Mesothelial cell of epicardium (in vitro differentiated cells): ENCODE data around the gene STX1A. TPM values are rescaled to one million over a fixed set of nuclear protein-coding genes. Genes with fewer than 3 reads are reported as not detected.

Experiments used
- DNase-seq, 2 experiments: peaks; one replicate each; pipeline ENCODE4 v3.0.0; 2021; ENCODE audit warnings: low spot score in 2 of 2; ENCODE audit not compliant: unreplicated experiment in 2 of 2
- H3K27ac Mint-ChIP-seq: 2 replicates; pipeline ENCODE4 v1.8.0; 2021; ENCODE audit warnings: mixed read lengths
- H3K27me3 Mint-ChIP-seq: 2 replicates; pipeline ENCODE4 v1.8.0; 2021; ENCODE audit warnings: low read depth, mixed read lengths
- H3K36me3 Mint-ChIP-seq: 2 replicates; pipeline ENCODE4 v1.8.0; 2021; ENCODE audit warnings: mixed read lengths
- H3K4me1 Mint-ChIP-seq: 2 replicates; pipeline ENCODE4 v1.8.0; 2021; ENCODE audit warnings: mixed read lengths
- H3K4me3 Mint-ChIP-seq: 2 replicates; pipeline ENCODE4 v1.8.0; 2021; ENCODE audit warnings: mild to moderate bottlenecking, moderate library complexity, mixed read lengths
- H3K9me3 Mint-ChIP-seq: 2 replicates; pipeline ENCODE4 v1.8.0; 2021; ENCODE audit warnings: mixed read lengths
- CTCF ChIP-seq: fragments of 200-600 bp; sonication (generic); IDR thresholded peaks from one replicate; pipeline ENCODE4 v1.5.0; 2021; ENCODE audit warnings: antibody characterized with exemption; ENCODE audit not compliant: unreplicated experiment
- total RNA-seq: library from RNA; stranded (reverse); gene quantifications from 3 replicates; pipeline ENCODE4 v1.2.1, GENCODE V29; 2021

The STX1A gene
- total RNA-seq, 1 donor from 2014 or later: 15.5 TPM

DNA sequence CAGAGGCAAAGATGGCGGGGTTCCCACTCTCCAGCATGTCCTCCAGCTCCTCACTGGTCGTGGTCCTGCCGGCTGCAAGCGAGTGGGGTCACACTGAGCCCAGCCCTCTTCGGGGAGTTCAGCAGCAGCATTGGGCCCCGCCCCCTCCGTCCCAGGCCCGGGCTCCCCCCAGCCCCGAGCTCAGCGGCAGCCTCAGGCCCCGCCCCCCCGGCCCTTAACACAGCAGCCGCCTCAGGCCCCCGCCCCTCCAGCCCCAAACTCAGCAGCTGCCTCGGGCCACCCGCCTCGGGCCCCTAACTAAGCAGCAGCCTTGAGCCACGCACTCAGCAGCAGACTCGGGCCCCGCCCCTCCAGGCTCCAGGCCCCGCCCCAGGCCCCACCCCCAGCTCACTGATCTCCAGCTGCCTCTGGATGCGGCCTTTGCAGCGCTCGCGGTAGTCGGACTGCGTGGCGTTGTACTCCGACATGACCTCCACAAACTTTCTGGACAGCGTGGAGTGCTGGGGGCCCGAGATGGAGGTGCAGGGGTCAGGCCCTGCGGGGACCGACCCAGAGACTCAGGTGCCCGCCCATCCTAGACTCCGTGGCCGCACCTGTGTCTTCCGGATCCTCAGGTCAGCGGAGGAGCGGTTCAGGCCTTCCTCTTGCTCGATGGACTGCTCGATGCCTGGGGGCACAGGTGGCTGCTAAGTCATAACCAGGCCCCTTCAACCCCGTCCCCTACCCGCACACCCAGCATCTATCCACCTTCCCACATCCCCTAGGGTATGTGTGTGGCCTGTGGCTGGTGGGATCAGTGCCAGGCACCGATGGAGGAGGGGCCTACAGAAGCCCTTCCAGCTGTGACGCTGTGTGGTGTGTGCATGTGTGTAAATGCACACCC is 15.5 kb downstream of the STX1A start:
- H3K27ac Mint-ChIP-seq: no peak overlapping the region
- no peak overlapping the region for H3K4me3 Mint-ChIP-seq
- peak in 1 of 2 experiments; percentile 55 for DNase-seq
- no peaks in the 10 kb centered on the region for H3K9me3 Mint-ChIP-seq
- no peaks in the 10 kb centered on the region for H3K27me3 Mint-ChIP-seq
- no peaks in the 10 kb centered on the region for H3K4me1 Mint-ChIP-seq
- H3K36me3 Mint-ChIP-seq: peaks cover 11% of the 10 kb centered on the region
- no peak for TF ChIP-seq CTCF

GRCh38 chr7:73703225-73703624 is 16.2 kb downstream of the STX1A start:
- H3K27ac Mint-ChIP-seq: no peak overlapping the region
- no peak for TF ChIP-seq CTCF
- H3K36me3 Mint-ChIP-seq: peaks cover 16% of the 10 kb centered on the region
- no peak for DNase-seq
- H3K4me1 Mint-ChIP-seq: no peaks in the 10 kb centered on the region
- H3K27me3 Mint-ChIP-seq: no peaks in the 10 kb centered on the region
- no peak overlapping the region for H3K4me3 Mint-ChIP-seq
- no peaks in the 10 kb centered on the region for H3K9me3 Mint-ChIP-seq

- Mint-ChIP-seq H3K4me3 (no peak overlapping the region), H3K36me3 (peaks cover 16% of the 10 kb centered on the region), H3K27me3 (no peaks in the 10 kb centered on the region), H3K4me1 (no peaks in the 10 kb centered on the region), H3K27ac (no peak overlapping the region), H3K9me3 (no peaks in the 10 kb centered on the region)
- no peak for TF ChIP-seq CTCF
- DNase-seq: no peak
These were observed 16.8 kb downstream of the STX1A start for GRCh38 chr7:73702665-73703064.

DNA sequence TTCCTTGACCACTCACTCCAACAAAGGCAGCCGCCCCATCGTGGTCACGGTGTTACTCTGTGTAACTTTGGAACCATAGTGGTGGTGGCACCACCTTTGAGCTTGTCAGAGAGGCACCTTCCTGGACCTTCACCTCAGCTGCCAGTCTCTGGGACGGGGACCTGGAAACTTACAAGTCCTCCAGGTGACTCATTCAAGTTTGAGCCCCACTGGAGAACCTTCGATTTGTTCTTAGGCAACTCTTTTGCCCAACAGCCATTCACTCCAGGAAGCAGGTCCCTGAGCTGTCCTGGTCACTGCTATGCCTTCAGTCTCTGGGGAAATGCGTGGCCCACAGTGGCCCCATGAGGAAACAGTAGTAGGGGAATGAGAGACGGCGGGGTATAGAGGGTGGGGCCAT is 17.2 kb downstream of the STX1A start:
- Mint-ChIP-seq H3K36me3 (peaks cover 20% of the 10 kb centered on the region), H3K27me3 (no peaks in the 10 kb centered on the region), H3K9me3 (no peaks in the 10 kb centered on the region), H3K4me3 (no peak overlapping the region), H3K27ac (no peak overlapping the region), H3K4me1 (no peaks in the 10 kb centered on the region)
- DNase-seq: no peak
- no peak for TF ChIP-seq CTCF

- Mint-ChIP-seq H3K27ac (no peak overlapping the region), H3K4me1 (no peaks in the 10 kb centered on the region), H3K27me3 (no peaks in the 10 kb centered on the region), H3K36me3 (peaks cover 26% of the 10 kb centered on the region), H3K4me3 (no peak overlapping the region), H3K9me3 (no peaks in the 10 kb centered on the region)
- TF ChIP-seq CTCF: peak; percentile 47
- DNase-seq: no peak
These were observed 18.0 kb downstream of the STX1A start for GRCh38 chr7:73701357-73701995.
